ENCODE measurements around the gene CRYAA. TPM values are rescaled to one million over a fixed set of nuclear protein-coding genes. Genes with fewer than 3 reads are reported as not detected.

CRYAA gene
- total RNA-seq, 1 experiment from 2014 or later, result not detected

- H3K23ac ChIP-seq (ENCODE audit: insufficient read length, low read depth, low read length), result no peak overlapping the region
- H3K14ac ChIP-seq (ENCODE audit: insufficient read depth, low read length), result no peak overlapping the region
- H3K23me2 ChIP-seq (ENCODE audit: insufficient read length, low read depth, low read length, poor library complexity, severe bottlenecking), result no peaks in the 10 kb centered on the region
- no peak for DNase-seq
- no peak overlapping the region for H2AK5ac ChIP-seq (ENCODE audit: insufficient read length, low read length)
- peaks cover 23 to 27% of the 10 kb centered on the region in 2 experiments for H3K4me1 Mint-ChIP-seq
- no peak overlapping the region for H2BK12ac ChIP-seq (ENCODE audit: insufficient read length, low read depth, low read length)
- H2AFZ ChIP-seq (ENCODE audit: low read length), result no peak overlapping the region
- no CpG with 5 or more reads among the region's 7 CpGs for WGBS (ENCODE audit: extremely low coverage, insufficient read length, low lambda C conversion rate)
- H3K4ac ChIP-seq (ENCODE audit: low read depth, low read length), result no peak overlapping the region
- H3K27ac ChIP-seq (ENCODE audit: insufficient read length, low read depth, low read length), result no peak overlapping the region
- H4K8ac ChIP-seq (replicated peaks; ENCODE audit: insufficient read length, low read depth, low read length), result no peak overlapping the region
- H2BK5ac ChIP-seq (ENCODE audit: insufficient read length, low read length), result no peak overlapping the region
- no peak overlapping the region for H2BK15ac ChIP-seq (ENCODE audit: low read depth, low read length)
- H3K79me2 ChIP-seq (ENCODE audit: insufficient read depth, low read length), result no peaks in the 10 kb centered on the region
- H3K9ac ChIP-seq (ENCODE audit: extremely low read depth, insufficient read length, low read length), result no peak overlapping the region
- no peak overlapping the region for H3K27ac Mint-ChIP-seq
- no peaks in the 10 kb centered on the region; a peak in 3 of 7 replicates for H3K36me3 Mint-ChIP-seq (ENCODE audit: insufficient read depth in 1 of 3, low read depth in 3 of 3)
- H4K20me1 ChIP-seq (ENCODE audit: control insufficient read depth, insufficient read depth, insufficient read length), result no peaks in the 10 kb centered on the region
- H3T11ph ChIP-seq (ENCODE audit: low read length), result no peak overlapping the region
- H3K27me3 ChIP-seq (ENCODE audit: insufficient read depth, low read length), result no peaks in the 10 kb centered on the region
- H3K4me1 ChIP-seq (ENCODE audit: insufficient read depth, low read length), result no peaks in the 10 kb centered on the region
- H3K4me3 Mint-ChIP-seq, result no peak overlapping the region
- H2BK120ac ChIP-seq (ENCODE audit: low read depth, low read length, poor library complexity, severe bottlenecking), result no peak overlapping the region
- no peak overlapping the region for H2BK20ac ChIP-seq (ENCODE audit: low read depth, low read length, poor library complexity, severe bottlenecking)
- H3K79me1 ChIP-seq (ENCODE audit: insufficient read depth, low read depth, low read length, poor library complexity, severe bottlenecking), result no peaks in the 10 kb centered on the region
- H4K5ac ChIP-seq (ENCODE audit: insufficient read length, low read depth, low read length), result no peak overlapping the region
- peaks cover 0 to 3% of the 10 kb centered on the region in 2 experiments; a peak in 2 of 5 replicates for H3K9me3 Mint-ChIP-seq
- no peak for TF ChIP-seq CTCF (conservative IDR thresholded peaks at IDR 0.05)
- no peak overlapping the region for H3K18ac ChIP-seq (ENCODE audit: insufficient read length, low read depth, low read length)
- H3K9me3 ChIP-seq (ENCODE audit: control insufficient read depth, low read depth, low read length), result no peaks in the 10 kb centered on the region
- H3K4me2 ChIP-seq (ENCODE audit: insufficient read depth, insufficient read length, low read length), result no peak overlapping the region
- no peak overlapping the region for H3K56ac ChIP-seq (ENCODE audit: insufficient read length, low read depth, low read length)
- H3K27me3 Mint-ChIP-seq (ENCODE audit: low read depth), result peaks cover 12% of the 10 kb centered on the region
- H4K91ac ChIP-seq (ENCODE audit: insufficient read length, low read depth, low read length), result no peak overlapping the region
Measured at GRCh38 chr21:43191971-43192370, 23.2 kb downstream of the CRYAA start.
